ENCODE data around the gene COL28A1. TPM values are rescaled to one million over a fixed set of nuclear protein-coding genes. Genes with fewer than 3 reads are reported as not detected.

Gene COL28A1
- total and polyA plus RNA-seq, 2 of the 13 experiments (the other 11 are each of a cell fraction or from before 2014, with no cell fraction given), result 0.07 to 0.15 TPM

- CTCF ChIA-PET (ENCODE audit: low intra/inter-chr PET ratio, low total read pairs), result no interaction called here
- Histone ChIP-seq H2AFZ (ENCODE audit: low read length) (no peak overlapping the region), H3K4me3 (replicated peaks in 1 of 3; ENCODE audit: insufficient read depth in 1 of 3, low read depth in 2 of 3, low read length in 3 of 3) (no peak overlapping the region), H4K20me1 (ENCODE audit: insufficient read depth, low read length) (no peaks in the 10 kb centered on the region), H3K79me2 (ENCODE audit: insufficient read depth, low read length) (no peaks in the 10 kb centered on the region), H3K27me3 (ENCODE audit: control insufficient read depth in 1 of 2, insufficient read depth in 2 of 2, low read length in 2 of 2) (no peaks in the 10 kb centered on the region), H3K27ac (ENCODE audit: extremely low read length, insufficient read depth, low read length) (no peak overlapping the region), H3K4me1 (ENCODE audit: insufficient read depth, low read length) (no peaks in the 10 kb centered on the region), H3K4me2 (ENCODE audit: low read depth, low read length) (no peak overlapping the region), H3K9ac (ENCODE audit: insufficient read depth, low read depth, low read length) (no peak overlapping the region), H3K9me3 (ENCODE audit: low read length) (no peaks in the 10 kb centered on the region), H3K36me3 (replicated peaks in 1 of 2; ENCODE audit: control insufficient read depth in 1 of 2, insufficient read depth in 2 of 2, low read length in 2 of 2) (no peaks in the 10 kb centered on the region)
- DNase-seq (ENCODE audit: low spot score) (no peak), FAIRE-seq (no peak), ATAC-seq (no peak)
- intact Hi-C loops (cut with micrococcal nuclease; ENCODE audit: unreplicated experiment) (no loop called here), in situ Hi-C loops (cut with HindIII; ENCODE audit: extremely low pct_ligation_motif_present, low pct_unique_long_range_greater_than_20kb) (no loop called here)
- POLR2A ChIA-PET, result no interaction called here
- no TSS peak for BruUV-seq (replicated peaks)
- WGBS (ENCODE audit: low lambda C conversion rate), result 4% methylated on average over 3 of the region's 3 CpGs
- no peak for TF ChIP-seq SAFB2 (CRISPR knock-in tag; IDR thresholded peaks at IDR 0.05; ENCODE audit: borderline replicate concordance, low read depth)
- TF ChIP-seq, protein P1, sequence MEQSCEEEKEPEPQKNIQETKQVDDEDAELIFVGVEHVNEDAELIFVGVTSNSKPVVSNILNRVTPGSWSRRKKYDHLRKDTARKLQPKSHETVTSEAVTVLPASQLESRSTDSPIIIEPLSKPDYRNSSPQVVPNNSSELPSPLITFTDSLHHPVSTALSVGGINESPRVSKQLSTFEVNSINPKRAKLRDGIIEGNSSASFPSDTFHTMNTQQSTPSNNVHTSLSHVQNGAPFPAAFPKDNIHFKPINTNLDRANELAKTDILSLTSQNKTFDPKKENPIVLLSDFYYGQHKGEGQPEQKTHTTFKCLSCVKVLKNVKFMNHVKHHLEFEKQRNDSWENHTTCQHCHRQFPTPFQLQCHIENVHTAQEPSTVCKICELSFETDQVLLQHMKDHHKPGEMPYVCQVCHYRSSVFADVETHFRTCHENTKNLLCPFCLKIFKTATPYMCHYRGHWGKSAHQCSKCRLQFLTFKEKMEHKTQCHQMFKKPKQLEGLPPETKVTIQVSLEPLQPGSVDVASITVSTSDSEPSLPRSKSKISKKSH (CRISPR knock-in tag; IDR thresholded peaks at IDR 0.05; ENCODE audit: borderline replicate concordance), result no peak
- TF ChIP-seq TRAFD1 (CRISPR knock-in tag; IDR thresholded peaks at IDR 0.05; ENCODE audit: borderline replicate concordance), result no peak
- no peak for TF ChIP-seq ELF1 (CRISPR knock-in tag; IDR thresholded peaks at IDR 0.05)
- no peak for TF ChIP-seq ZNF136 (CRISPR knock-in tag; IDR thresholded peaks at IDR 0.05; ENCODE audit: low read depth)
- no peak for TF ChIP-seq HNRNPL (IDR thresholded peaks at IDR 0.05; ENCODE audit: low read depth, low read length)
- TF ChIP-seq ZSCAN12 (CRISPR knock-in tag; IDR thresholded peaks at IDR 0.05), result no peak
- no peak for TF ChIP-seq ZNF331 (CRISPR knock-in tag; IDR thresholded peaks at IDR 0.05)
- TF ChIP-seq ZNF646 (CRISPR knock-in tag; IDR thresholded peaks at IDR 0.05), result no peak
- no peak for TF ChIP-seq ZNF674 (CRISPR knock-in tag; IDR thresholded peaks at IDR 0.05; ENCODE audit: low read depth)
- no peak for TF ChIP-seq NFRKB (IDR thresholded peaks at IDR 0.05)
- no peak for TF ChIP-seq ZNF224 (CRISPR knock-in tag; IDR thresholded peaks at IDR 0.05)
- TF ChIP-seq ETV5 (CRISPR knock-in tag; IDR thresholded peaks at IDR 0.05; ENCODE audit: borderline replicate concordance), result no peak
- TF ChIP-seq MXI1 (IDR thresholded peaks at IDR 0.05; ENCODE audit: borderline replicate concordance, low read depth, low read length), result no peak
- TF ChIP-seq KDM6A (CRISPR knock-in tag; IDR thresholded peaks at IDR 0.05; ENCODE audit: low read depth), result no peak
Observed at GRCh38 chr7:7408001-7408770, 127.5 kb downstream of the COL28A1 start.

Measured in HepG2 (cell line).